Fibroblast of villous mesenchyme (primary cell): ENCODE data around the gene PIEZO2. TPM values are rescaled to one million over a fixed set of nuclear protein-coding genes. Genes with fewer than 3 reads are reported as not detected.

Source experiments
- DNase-seq: peaks from one replicate; pipeline ENCODE4 v3.0.0-alpha.2; 2010; ENCODE audit warnings: low read depth
- H3K4me3 ChIP-seq: 2 replicates; pipeline ENCODE4 v1.5.1; 2011; ENCODE audit warnings: low read depth, mild to moderate bottlenecking, low read length
- total RNA-seq: library from RNA; depleted of rRNA; stranded (reverse); fragments of >200 nt; gene quantifications from 2 replicates; pipeline ENCODE4 v1.2.3, GENCODE V29; 2012
- TF ChIP-seq, protein P1 (sequence below): IDR thresholded peaks from 2 replicates; pipeline ENCODE4 v1.5.1; 2012; ENCODE audit warnings: low read depth, mild to moderate bottlenecking, low read length; ENCODE audit not compliant: insufficient read depth

Gene PIEZO2
- total RNA-seq, 1 donor = 1.7 TPM

DNA sequence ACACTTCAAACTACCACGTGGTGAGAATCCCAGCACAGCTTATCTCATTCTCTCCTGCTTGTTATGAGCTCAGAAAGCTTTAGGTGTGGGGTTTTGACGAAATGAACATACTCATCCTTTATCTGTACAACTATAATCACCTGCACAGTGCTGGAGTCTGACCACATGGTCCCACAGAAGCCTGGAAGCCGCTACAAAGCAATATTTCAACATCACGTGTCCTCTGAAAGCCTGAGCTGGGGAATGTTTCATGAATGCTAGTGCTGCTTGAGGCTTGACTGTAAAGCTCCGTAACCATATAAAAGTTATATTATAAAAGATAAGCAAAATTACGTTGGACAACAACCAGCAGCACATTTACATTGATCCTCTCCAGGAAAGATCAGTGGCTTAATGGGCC is 43.9 kb downstream of the PIEZO2 start:
- DNase-seq = peak; percentile 86
- TF ChIP-seq, protein P1, sequence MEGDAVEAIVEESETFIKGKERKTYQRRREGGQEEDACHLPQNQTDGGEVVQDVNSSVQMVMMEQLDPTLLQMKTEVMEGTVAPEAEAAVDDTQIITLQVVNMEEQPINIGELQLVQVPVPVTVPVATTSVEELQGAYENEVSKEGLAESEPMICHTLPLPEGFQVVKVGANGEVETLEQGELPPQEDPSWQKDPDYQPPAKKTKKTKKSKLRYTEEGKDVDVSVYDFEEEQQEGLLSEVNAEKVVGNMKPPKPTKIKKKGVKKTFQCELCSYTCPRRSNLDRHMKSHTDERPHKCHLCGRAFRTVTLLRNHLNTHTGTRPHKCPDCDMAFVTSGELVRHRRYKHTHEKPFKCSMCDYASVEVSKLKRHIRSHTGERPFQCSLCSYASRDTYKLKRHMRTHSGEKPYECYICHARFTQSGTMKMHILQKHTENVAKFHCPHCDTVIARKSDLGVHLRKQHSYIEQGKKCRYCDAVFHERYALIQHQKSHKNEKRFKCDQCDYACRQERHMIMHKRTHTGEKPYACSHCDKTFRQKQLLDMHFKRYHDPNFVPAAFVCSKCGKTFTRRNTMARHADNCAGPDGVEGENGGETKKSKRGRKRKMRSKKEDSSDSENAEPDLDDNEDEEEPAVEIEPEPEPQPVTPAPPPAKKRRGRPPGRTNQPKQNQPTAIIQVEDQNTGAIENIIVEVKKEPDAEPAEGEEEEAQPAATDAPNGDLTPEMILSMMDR = no peak
- no peak overlapping the region for H3K4me3 ChIP-seq

DNA sequence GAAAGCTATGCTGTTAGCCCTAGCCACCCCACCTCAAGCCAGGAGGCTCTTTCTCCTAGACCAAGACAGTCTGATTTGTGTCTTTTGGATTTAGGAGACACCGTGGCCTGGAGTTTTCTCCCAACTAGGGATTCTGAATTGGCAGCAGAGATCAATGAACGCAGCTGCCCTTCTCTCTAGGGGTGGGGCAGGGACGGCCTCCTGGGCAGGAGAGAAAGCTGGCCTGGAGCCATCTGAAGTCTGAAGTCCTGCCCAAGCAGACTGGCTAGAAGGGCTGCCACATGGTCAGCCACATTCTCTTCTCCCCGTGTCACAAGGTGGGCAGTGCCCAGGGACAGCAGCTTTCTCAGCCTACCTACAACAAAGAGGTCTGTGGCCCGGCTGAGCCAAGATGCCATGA is 45.1 kb downstream of the PIEZO2 start:
- TF ChIP-seq, protein P1 = no peak
- DNase-seq = no peak

DNA sequence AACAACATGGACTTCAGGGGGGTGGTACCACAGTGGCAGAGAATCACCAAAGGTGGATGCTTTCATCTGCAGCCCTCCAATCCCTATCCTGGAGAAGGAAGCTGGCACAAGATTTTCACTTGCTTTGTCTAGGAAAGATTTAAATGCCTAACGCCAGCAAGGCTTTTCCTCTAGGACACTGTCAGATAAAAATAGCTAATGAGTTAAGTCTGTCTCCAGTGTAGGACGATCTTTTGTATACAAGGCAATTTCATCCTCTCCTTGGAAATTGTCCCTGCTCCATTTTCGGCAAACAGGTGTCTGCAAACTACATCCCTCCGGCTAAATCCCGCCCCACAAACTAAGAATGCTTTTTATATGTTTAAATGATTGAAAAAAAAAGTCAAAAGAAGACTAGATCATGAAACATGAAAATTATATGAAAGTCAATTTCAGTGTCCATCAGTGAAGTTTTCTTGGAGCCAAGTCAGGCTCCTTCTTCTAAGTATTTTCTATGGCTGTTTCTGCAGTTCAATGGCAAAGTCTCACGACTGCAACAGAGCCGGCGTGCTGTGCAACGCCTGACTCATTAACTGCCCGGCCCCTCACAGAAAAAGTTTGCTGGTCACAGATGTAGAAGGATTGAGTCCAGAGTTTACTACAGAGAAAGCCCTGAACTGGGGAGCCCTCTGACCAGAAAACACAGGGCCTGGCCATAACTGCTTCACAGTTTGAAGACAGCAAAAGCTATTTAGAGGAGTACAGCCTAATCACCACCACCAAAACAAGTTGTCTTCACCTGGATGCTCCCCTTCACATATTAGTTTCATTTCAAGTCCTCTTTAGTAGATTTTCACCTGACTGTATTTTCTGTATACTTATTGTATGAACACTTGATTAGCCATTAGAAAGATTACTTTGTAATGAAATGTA is 52.3 kb downstream of the PIEZO2 start:
- H3K4me3 ChIP-seq = no peak overlapping the region
- DNase-seq = peak; percentile 41
- TF ChIP-seq, protein P1 = no peak

More for the DNA sequence above, 45.1 kb downstream of the PIEZO2 start:
- no peak overlapping the region for H3K4me3 ChIP-seq

DNA sequence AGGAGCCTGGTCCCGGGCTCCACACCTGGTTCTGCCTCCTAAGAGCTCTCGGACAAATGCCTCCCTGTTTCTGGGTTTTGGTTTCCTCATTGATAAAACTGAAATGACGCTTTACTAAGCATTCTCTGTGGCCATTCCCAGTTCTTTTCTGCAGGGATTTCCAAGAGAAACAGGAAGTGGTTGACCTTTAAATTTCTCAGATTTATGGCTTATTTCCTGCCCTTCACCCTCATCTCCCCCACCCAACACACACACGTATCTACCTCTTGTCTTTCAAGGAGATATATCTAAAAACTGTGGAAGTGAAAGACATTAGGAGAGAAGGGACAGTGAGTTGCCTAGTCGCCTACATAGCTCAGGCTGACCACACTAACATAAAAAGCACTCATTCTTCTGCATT is 53.0 kb downstream of the PIEZO2 start:
- peak; percentile 55 for DNase-seq
- TF ChIP-seq, protein P1 = no peak
- H3K4me3 ChIP-seq = no peak overlapping the region

DNA sequence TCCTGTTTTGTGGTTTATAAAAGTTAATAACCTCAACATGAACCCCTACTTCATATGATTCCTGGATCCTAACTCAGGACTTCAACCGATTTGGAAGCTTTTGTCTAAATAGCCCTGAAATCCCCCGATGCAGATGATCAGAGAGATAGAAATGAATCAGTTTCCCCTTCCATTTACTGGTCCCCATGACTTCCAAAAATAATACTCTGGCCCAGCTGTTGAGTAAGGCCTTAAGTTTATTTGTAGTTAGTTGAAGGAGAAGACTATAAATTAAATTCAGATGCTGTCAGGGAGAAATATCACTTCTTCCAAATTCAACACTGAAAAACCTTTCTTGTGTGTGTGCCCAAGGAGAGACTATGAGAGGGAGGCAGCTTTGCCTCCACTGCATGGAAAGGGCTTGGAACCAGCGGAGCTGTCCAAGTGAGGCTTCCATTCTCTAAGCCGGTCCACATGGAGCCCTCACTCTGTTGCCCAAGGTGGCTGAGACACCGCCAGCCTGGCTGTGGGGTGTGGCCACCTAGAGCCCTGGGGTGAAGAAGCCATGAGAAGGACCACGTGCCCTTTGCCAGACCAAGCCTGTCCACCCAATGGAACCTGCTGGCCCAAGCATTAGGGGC is 53.6 kb downstream of the PIEZO2 start:
- TF ChIP-seq, protein P1 = no peak
- DNase-seq = no peak
- H3K4me3 ChIP-seq = no peak overlapping the region

DNA sequence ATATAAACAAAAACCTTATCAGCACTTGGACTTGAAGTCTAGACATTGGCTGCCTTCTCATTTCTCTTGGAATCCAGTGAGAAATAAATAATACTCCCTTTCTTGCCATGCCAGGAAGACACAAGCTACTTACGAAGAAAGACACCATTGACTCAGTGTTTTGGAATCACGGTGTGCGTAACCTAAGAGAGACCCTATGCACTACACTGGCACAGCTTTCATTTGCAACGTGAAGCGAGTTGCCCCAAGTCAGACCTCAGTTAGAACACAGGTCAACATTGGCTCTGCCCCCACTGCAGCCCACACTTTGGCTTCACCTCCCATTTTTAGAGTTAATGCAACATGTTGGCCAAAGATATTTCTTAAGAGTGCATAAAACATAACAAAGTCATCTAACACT is 54.2 kb downstream of the PIEZO2 start:
- H3K4me3 ChIP-seq = no peak overlapping the region
- TF ChIP-seq, protein P1 = no peak
- DNase-seq = no peak
